Measurements from ENCODE around the gene TIAM1.

DNA sequence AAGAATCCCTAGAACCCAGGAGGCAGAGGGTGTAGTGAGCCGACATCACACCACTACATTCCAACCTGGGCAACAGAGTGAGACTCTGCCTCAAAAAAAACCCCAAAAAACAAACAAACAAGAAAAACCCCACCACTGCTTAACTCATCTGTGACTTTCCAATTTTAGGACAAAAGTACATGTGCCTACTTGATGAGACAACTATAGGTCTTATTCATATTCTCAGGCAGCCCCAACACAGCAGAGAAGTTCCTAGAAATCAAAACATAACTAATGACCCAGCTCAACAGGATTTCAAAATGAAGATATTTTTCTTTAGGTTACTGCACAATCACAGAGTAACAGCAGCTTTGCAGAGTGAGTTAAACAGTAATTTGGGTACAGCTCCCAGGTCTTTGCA, 26.4 kb downstream of the TIAM1 start:
- no peak for TF ChIP-seq EZH2phosphoT487 (IDR thresholded peaks at IDR 0.05; ENCODE audit: insufficient read depth, low read depth)
- no peak for TF ChIP-seq EZH2 (IDR thresholded peaks at IDR 0.05; ENCODE audit: insufficient read depth, poor library complexity, severe bottlenecking)

All from GM23248 (cell line).